HG03565 (cell line): ENCODE results near the gene GPX5.
"Not testable (repeated sequence)": the region's sequence is repeated elsewhere in the genome, so short reads cannot be mapped to it uniquely, and the experiment has no call there.

Experiments
- ATAC-seq: cut with Tn5 transposase; IDR thresholded peaks from one replicate; pipeline ENCODE4 v1.9.1; 2021; ENCODE audit warnings: mild to moderate bottlenecking, moderate library complexity; ENCODE audit not compliant: unreplicated experiment

Gene GPX5

DNA sequence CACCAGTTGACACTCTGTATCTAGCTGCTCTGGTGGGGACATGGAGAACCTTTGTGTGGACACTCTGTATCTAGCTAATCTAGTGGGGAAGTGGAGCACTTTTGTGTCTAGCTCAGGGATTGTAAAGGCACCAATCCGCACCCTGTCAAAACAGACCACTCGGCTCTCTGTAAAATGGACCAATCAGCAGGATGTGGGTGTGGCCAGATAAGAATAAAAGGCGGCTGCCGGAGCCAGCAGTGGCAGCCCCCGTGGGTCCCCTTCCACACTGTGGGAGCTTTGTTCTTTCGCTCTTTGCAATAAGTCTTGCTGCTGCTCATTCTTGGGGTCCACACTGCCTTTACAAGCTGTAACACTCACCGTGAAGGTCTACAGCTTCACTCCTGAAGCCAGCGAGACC lies 13.3 kb upstream of the GPX5 start:
- ATAC-seq, result not testable (repeated sequence)

DNA sequence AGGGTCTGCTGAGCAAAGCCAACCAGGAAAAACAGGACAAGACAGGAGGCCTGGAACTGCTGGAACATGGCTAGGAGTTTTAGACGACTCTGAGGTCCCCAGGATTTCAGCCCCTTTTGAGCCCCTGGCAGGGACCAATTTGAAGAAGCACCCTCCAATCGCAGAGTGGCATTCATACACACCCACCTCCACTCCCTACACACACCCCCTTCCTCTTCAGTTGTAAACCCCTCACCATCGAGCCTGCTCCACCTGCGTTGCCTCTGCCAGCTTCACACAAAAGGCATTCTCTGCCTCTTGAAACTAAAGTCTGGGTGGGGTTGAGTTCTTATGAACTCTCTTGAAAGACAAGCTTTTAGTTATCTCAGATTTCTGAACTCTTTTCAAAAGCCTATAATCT lies 10.0 kb upstream of the GPX5 start, which contains the start of gene GPX6:
Gene GPX6 (minus strand): TSS at position 118 of the 400 bp plus-strand sequence. CDS start 50 bp downstream, at position 68.
- ATAC-seq, result no peak

- ATAC-seq, result no peak
Observed at GRCh38 chr6:28517964-28518363, 7.7 kb upstream of the GPX5 start.

DNA sequence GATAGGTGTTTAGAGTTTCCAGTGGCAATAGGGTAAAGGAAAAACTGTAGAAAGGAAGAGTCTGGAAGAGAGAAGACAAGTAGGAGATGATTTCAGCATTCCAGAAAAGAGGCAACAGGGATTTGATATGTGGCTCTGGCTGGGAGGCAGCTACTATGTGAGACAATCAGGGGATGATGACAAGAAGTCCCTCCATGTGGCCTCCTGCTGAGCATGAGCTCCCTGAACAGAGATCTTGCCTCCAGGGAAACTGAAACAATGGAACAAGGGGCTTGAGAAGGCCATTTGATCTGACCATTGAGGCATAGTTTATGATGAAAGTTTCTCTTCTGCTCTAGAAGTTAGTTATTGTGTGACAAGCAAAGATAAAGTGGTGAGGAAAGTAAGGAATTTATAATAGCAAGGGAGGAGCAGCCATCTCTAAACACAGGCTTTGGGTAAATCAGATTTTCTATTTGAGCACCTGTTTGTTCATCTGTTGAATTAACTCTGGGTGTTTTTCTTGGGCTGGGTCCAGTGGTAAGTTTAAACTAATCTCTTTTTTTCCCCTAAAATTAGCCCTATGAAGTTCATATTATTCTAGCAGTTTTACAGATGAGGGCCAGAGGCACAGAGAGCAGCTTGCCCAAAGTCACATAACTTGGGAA lies 3.0 kb upstream of the GPX5 start:
- no peak for ATAC-seq

GRCh38 chr6:28523241-28523622 lies 2.4 kb upstream of the GPX5 start:
- ATAC-seq, result no peak

DNA sequence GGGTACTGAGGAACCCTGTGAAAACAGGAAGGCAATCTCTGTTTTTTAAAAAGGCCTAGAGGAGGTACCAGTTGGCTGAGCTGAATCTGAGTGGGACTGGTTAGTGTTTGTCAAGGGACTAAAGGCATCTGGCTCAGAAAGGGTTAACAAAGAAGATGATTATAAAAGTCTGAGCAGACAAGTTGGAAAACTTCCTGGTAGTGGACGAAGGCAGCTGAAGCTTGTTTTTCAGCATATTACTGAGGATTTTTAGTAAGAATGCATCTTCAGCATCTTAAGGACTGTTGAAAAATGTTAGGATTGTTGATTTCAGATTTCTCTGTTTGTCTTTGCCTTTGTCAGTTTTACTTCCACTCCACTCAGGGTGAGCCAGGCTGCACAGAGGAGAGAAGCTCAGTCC lies 5.1 kb downstream of the GPX5 start:
- ATAC-seq, result no peak

DNA sequence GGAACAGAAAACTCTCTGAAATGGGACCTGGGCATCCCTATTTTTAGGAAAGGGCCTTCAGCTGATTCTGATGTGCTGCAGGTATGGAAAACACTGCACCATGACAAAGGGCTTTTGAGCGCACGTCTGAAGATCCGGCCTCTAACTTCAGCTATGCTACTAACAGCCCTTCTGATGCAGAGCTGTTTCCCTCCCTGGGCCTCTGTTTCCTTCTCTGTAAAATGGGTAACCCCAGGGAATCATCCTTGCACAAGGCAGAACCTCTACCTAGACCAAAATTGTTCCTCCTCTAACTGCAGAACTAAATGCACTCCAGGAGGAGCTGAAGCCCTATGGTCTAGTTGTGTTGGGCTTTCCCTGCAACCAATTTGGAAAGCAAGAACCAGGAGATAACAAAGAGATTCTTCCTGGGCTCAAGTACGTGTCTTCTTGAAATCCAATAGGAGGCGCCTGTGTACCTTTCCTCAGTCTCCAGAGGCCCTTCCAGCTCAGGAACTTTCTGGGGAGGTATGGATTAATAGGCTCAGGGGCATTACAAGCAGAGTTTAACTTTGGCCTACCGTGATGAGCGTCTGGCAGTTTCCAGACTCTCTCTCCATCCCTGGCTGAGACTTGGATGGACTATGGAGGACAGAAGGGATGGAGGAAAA lies 5.9 kb downstream of the GPX5 start:
- no peak for ATAC-seq

DNA sequence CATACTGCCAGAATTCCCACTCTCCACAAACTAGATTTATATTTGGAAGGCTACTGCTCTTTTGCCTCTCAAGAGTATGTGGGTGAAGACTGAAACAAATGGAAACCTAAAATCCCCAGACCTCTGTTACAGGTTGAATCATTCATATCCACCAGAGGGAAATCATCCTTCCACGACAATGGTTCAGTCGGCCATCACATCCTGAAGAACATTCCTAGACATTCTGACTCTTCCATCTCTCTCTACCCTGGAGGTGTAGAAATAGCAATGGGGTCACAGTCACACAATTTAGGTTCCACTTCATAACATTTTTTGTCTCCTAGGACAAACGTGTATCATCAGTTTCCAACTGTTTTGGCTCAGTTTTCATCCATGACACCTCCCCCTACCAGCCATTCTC lies 8.6 kb downstream of the GPX5 start:
- no peak for ATAC-seq

DNA sequence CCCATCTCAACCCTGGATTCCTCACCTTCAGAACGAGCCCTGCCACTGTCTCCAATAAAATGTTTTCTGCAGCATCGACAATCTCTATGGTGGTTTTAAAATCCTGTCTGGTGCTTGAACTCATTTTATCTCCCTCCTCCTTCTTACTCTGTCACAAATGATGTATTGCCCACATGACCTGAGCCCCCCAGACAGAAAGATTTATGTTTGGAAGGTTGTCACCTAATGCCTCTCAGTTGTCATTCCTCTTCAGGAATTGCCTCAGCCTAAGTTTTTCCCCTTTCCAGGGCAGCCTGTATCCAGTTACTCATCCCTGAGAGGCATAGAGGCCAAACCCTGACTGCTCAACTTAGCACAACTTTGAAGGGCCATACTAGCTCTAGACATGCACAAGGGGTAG lies 9.2 kb downstream of the GPX5 start:
- ATAC-seq, result no peak

- no peak for ATAC-seq
Observed at GRCh38 chr6:28537065-28537464, 11.4 kb downstream of the GPX5 start.

GRCh38 chr6:28537509-28538140 lies 11.9 kb downstream of the GPX5 start:
- ATAC-seq, result no peak

DNA sequence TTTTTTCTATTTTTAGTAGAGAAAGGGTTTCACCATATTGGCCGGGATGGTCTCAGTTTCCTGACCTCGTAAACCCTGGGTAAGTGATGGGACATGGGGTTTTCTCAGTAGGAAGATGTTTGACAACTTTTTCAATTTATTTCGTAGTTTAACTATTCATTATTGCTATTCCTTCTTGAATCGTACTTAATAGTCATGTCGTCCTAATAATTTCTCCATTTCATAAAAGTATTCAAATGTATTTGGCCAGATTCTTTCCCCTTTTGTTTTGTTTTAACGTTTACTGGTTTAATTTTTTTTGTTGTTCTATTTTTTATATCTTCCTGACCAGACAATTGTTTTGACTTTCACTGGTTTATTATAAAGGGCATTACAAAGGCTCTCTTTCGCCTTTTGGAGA lies 16.3 kb downstream of the GPX5 start:
- ATAC-seq, result no peak

DNA sequence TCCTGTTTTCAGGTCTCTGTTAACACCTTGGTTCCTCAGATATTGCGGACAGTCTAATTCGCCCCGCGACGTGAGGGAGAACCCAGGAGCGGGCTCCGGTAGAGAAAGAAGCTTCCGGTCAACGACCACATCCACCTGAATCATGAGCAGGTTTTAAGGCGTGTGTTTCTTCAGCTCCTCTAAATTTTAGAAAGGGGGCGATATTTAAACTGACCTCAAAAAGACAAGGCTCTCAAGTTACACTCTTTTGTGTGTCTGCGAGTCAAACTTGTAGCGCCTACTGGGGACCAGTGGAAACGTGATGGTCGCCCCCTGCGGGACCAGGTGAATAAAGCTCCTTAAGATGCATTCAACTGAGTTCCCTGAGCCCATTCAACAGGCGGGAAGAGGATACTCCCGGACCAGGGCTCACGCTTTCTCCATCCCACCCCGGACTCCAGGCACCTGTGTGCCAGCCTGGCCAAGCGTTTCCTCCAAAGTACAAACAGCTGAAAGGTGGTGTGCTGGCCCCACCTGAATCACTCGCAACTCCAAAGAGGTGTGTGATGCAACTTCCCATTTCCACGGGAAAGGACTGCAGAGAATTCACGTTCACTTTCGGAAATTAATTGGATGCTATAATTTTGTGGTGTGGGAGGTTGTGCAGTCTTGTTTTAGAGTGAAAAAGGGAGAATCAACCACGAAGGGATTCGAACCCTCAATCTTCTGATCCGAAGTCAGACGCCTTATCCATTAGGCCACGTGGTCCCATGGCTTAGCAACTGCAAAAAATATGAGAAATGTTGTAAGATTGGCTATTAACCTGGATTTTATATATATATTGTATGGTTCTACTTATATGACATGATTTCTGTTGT lies 17.0 kb downstream of the GPX5 start:
- ATAC-seq, result no peak

GRCh38 chr6:28543651-28544610 lies 18.2 kb downstream of the GPX5 start:
- ATAC-seq, result no peak

DNA sequence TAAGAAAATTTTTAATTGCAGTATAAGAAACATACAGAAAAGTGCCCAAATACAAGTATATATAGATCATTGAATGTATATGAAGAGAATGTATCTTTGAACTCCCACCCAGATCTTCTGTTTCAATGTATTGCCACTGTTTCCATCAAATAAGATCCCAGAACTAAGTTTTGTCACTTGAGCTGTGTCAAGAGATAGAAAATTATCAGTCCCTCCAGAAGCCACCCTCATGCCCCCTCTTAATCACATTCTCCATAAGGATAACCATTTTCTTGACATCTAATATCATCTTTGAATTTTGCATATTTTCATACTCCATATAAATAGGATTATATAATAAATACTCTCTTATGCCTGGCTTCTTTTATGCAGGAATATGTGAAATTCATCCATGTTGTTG lies 20.3 kb downstream of the GPX5 start:
- no peak for ATAC-seq

GRCh38 chr6:28547003-28547402 lies 21.3 kb downstream of the GPX5 start:
- not testable (repeated sequence) for ATAC-seq

DNA sequence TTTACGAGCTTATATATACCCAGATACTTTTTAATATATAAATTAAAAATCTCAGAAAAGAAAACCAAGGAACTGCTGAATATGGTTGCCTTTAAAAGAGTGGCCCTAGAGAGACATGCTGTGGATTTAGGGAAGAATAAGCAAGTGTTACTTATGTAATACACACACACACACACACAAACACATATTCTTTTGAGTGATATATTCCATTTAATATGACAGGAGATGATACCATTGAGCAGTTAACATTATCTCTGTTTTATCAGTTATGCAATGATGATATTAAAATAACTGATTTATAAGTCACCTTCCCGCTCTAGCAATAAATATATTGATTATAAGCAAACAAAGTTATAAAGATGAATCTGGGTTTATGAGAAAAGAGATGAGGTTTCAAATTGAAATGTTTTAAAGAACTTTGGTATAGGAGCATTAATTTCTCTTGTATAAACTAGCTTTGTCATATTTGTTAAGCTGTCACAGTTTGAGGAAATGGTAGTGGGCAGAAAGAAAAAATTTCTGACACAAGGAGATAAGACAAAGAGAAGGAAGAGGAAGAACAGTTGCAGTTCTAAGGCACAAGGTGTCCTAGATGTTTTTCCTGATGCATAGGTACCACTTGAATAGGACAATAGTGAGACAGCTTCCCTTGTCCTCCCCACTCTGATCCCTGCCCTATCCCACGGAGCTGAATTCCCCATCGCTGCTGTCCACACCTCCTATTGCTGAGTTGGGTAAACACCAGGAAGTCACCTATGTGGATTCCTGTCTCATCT lies 26.4 kb downstream of the GPX5 start:
- ATAC-seq, result no peak

GRCh38 chr6:28553384-28553985 lies 27.8 kb downstream of the GPX5 start:
- no peak for ATAC-seq
